NT2/D1 (cell line): Measurements from ENCODE around the gene ARHGEF40.
A peak's percentile ranks its signal among the peaks of the same experiment; 100 is the strongest.

ENCODE experiments used
- DNase-seq: peaks from one replicate; pipeline ENCODE4 v3.0.0-alpha.2; 2011; ENCODE audit warnings: low read depth, low spot score
- H3K27me3 ChIP-seq: 2 replicates; pipeline ENCODE4 v1.6.0; 2011; ENCODE audit warnings: mild to moderate bottlenecking; ENCODE audit not compliant: insufficient read length, insufficient read depth
- H3K36me3 ChIP-seq: 2 replicates; pipeline ENCODE4 v1.6.1; 2011; ENCODE audit warnings: mild to moderate bottlenecking, low read length, mixed read lengths; ENCODE audit not compliant: insufficient read depth, insufficient read length
- H3K4me1 ChIP-seq: 2 replicates; pipeline ENCODE4 v1.5.1; 2011; ENCODE audit not compliant: insufficient read depth, insufficient read length
- H3K4me3 ChIP-seq: 2 replicates; pipeline ENCODE4 v1.5.1; 2011; ENCODE audit warnings: low read depth; ENCODE audit not compliant: insufficient read length
- H3K9ac ChIP-seq: 2 replicates; pipeline ENCODE4 v1.6.0; 2011; ENCODE audit warnings: low read depth; ENCODE audit not compliant: insufficient read length
- H3K9me3 ChIP-seq: 2 replicates; pipeline ENCODE4 v1.5.1; 2011; ENCODE audit warnings: mild to moderate bottlenecking, low read length; ENCODE audit not compliant: insufficient read depth
- SUZ12 ChIP-seq: IDR thresholded peaks from 2 replicates; pipeline ENCODE4 v1.6.1; 2011; ENCODE audit not compliant: insufficient read length, insufficient read depth; ENCODE audit errors: extremely low read depth
- YY1 ChIP-seq: IDR thresholded peaks from 2 replicates; pipeline ENCODE4 v1.6.1; 2011; ENCODE audit not compliant: insufficient read length, insufficient read depth
- ZNF274 ChIP-seq: IDR thresholded peaks from 2 replicates; pipeline ENCODE4 v1.6.1; 2011; ENCODE audit warnings: mild to moderate bottlenecking, low read depth, low read length

The ARHGEF40 gene

GRCh38 chr14:21133901-21134300 is 63.8 kb downstream of the ARHGEF40 start:
- DNase-seq = peak; percentile 13
- TF ChIP-seq SUZ12 (no peak), ZNF274 (no peak)
- H3K4me3 ChIP-seq = no peak overlapping the region

GRCh38 chr14:21136024-21136423 is 65.9 kb downstream of the ARHGEF40 start:
- Histone ChIP-seq H3K36me3 (no peaks in the 10 kb centered on the region), H3K4me1 (no peaks in the 10 kb centered on the region), H3K4me3 (no peak overlapping the region), H3K9me3 (no peaks in the 10 kb centered on the region), H3K27me3 (no peaks in the 10 kb centered on the region), H3K9ac (no peak overlapping the region)
- no peak for DNase-seq
- TF ChIP-seq YY1 (no peak), SUZ12 (no peak), ZNF274 (no peak)

More at GRCh38 chr14:21133901-21134300, 63.8 kb downstream of the ARHGEF40 start:
- Histone ChIP-seq H3K9me3 (no peaks in the 10 kb centered on the region), H3K27me3 (no peaks in the 10 kb centered on the region), H3K4me1 (no peaks in the 10 kb centered on the region), H3K9ac (no peak overlapping the region), H3K36me3 (no peaks in the 10 kb centered on the region)
